Caco-2 (cell line): ENCODE measurements around the gene PLCE1. TPM values are rescaled to one million over a fixed set of nuclear protein-coding genes. Genes with fewer than 3 reads are reported as not detected.

Source experiments
- BruUV-seq: library from RNA; stranded (reverse); fragments of 400-500 nt; replicated peaks from 2 replicates; lab custom pipeline; 2021; lab: Mats Ljungman, UMichigan
- CTCF ChIA-PET: fragments of 300-600 bp; sonication (Branson Sonifier 250); formaldehyde crosslinking; loops from one replicate; lab custom pipeline; 2022; ENCODE audit warnings: antibody characterized with exemption; lab: Charles Lee
- POLR2A ChIA-PET: fragments of 300-600 bp; sonication (Branson Sonifier 250); formaldehyde crosslinking; loops from one replicate; lab custom pipeline; 2022; ENCODE audit warnings: antibody characterized with exemption; lab: Charles Lee
- DNase-seq, 2 experiments: peaks; one replicate each; pipeline versions ENCODE4 v3.0.0 to v3.0.0-alpha.2; 2020 to 2022
- H3K27me3 ChIP-seq: replicated peaks from 2 replicates; pipeline ENCODE4 v1.6.0; 2011; ENCODE audit warnings: low read length; ENCODE audit not compliant: control insufficient read depth, insufficient read depth
- H3K36me3 ChIP-seq: 2 replicates; pipeline ENCODE4 v1.5.1; 2011; ENCODE audit warnings: low read length; ENCODE audit not compliant: control insufficient read depth, insufficient read depth
- H3K4me1 ChIP-seq: fragments of 250-450 bp; sonication (Bioruptor Pico); 2 replicates; pipeline ENCODE4 v1.5.1; 2020; ENCODE audit warnings: mild to moderate bottlenecking
- H3K4me3 ChIP-seq: 2 replicates; pipeline ENCODE4 v1.5.1; 2011; ENCODE audit warnings: low read depth, mild to moderate bottlenecking, control low read depth, low read length
- H3K9me3 ChIP-seq: fragments of 250-450 bp; sonication (Bioruptor Pico); 2 replicates; pipeline ENCODE4 v1.5.1; 2020; ENCODE audit warnings: mild to moderate bottlenecking, moderate library complexity
- H3K27ac Mint-ChIP-seq: one replicate; pipeline ENCODE4 v1.8.0; 2022; ENCODE audit warnings: mixed read lengths; ENCODE audit not compliant: unreplicated experiment
- H3K27me3 Mint-ChIP-seq: one replicate; pipeline ENCODE4 v1.8.0; 2022; ENCODE audit warnings: mixed read lengths; ENCODE audit not compliant: insufficient read depth, unreplicated experiment
- H3K36me3 Mint-ChIP-seq: one replicate; pipeline ENCODE4 v1.8.0; 2022; ENCODE audit warnings: mild to moderate bottlenecking, mixed read lengths; ENCODE audit not compliant: insufficient read depth, unreplicated experiment
- H3K4me1 Mint-ChIP-seq: one replicate; pipeline ENCODE4 v1.8.0; 2022; ENCODE audit warnings: low read depth, mixed read lengths; ENCODE audit not compliant: unreplicated experiment
- H3K4me3 Mint-ChIP-seq: one replicate; pipeline ENCODE4 v1.8.0; 2022; ENCODE audit warnings: mild to moderate bottlenecking, moderate library complexity, mixed read lengths; ENCODE audit not compliant: unreplicated experiment
- H3K9me3 Mint-ChIP-seq: one replicate; pipeline ENCODE4 v1.8.0; 2022; ENCODE audit warnings: mixed read lengths; ENCODE audit not compliant: unreplicated experiment
- CTCF ChIP-seq, 2 experiments: fragments of 200-600 bp in 1 of 2; IDR thresholded peaks; 1 replicate in 1 of 2; 2 replicates in 1 of 2; pipeline versions ENCODE4 v1.5.1 to v1.8.0; 2011 to 2022; ENCODE audit warnings: antibody characterized with exemption in 1 of 2, control low read depth in 1 of 2, inconsistent platforms in 1 of 2, low read depth in 1 of 2, low read length in 1 of 2, mild to moderate bottlenecking in 1 of 2, moderate library complexity in 1 of 2; ENCODE audit not compliant: insufficient read depth in 1 of 2, severe bottlenecking in 1 of 2, unreplicated experiment in 1 of 2
- intact Hi-C: fragments of 100-400 bp; cut with micrococcal nuclease; formaldehyde crosslinking; loops from one replicate; pipeline ENCODE4 v1.10.0; 2022; ENCODE audit not compliant: unreplicated experiment
- total RNA-seq: library from RNA; stranded (reverse); gene quantifications from 2 replicates; pipeline ENCODE4 v1.2.3, GENCODE V29; 2022

Gene PLCE1
- total RNA-seq, 1 experiment from 2014 or later = 12.8 TPM

- H3K27me3 ChIP-seq = no peaks in the 10 kb centered on the region
- POLR2A ChIA-PET = no interaction called here
- no peak overlapping the region for H3K27ac Mint-ChIP-seq
- H3K27me3 Mint-ChIP-seq = no peaks in the 10 kb centered on the region
- CTCF ChIA-PET = no interaction called here
- no peaks in the 10 kb centered on the region for H3K9me3 ChIP-seq
- no peak overlapping the region for H3K4me3 ChIP-seq
- H3K36me3 ChIP-seq = no peaks in the 10 kb centered on the region
- no peak overlapping the region for H3K4me3 Mint-ChIP-seq
- BruUV-seq = no TSS peak
- H3K4me1 ChIP-seq = peaks cover 16% of the 10 kb centered on the region
- no peak for TF ChIP-seq CTCF (IDR thresholded peaks at IDR 0.05; ENCODE audit: insufficient read depth in 1 of 2, low read depth in 1 of 2, low read length in 1 of 2, severe bottlenecking in 1 of 2, unreplicated experiment in 1 of 2)
- H3K9me3 Mint-ChIP-seq = no peaks in the 10 kb centered on the region
- no peak for DNase-seq
- H3K4me1 Mint-ChIP-seq = peaks cover 14% of the 10 kb centered on the region
- intact Hi-C loops = no loop called here
- H3K36me3 Mint-ChIP-seq = no peaks in the 10 kb centered on the region
Measured at GRCh38 chr10:94018107-94018506, 24.4 kb downstream of the PLCE1 start.

- no peak overlapping the region for H3K4me3 Mint-ChIP-seq
- intact Hi-C loops = no loop called here
- Histone ChIP-seq H3K4me1 (peaks cover 6% of the 10 kb centered on the region), H3K4me3 (no peak overlapping the region), H3K9me3 (peaks cover 8% of the 10 kb centered on the region), H3K27me3 (no peaks in the 10 kb centered on the region), H3K36me3 (no peaks in the 10 kb centered on the region)
- peaks cover 5% of the 10 kb centered on the region for H3K36me3 Mint-ChIP-seq
- no peak for DNase-seq
- BruUV-seq = no TSS peak
- TF ChIP-seq CTCF (IDR thresholded peaks at IDR 0.05; ENCODE audit: insufficient read depth in 1 of 2, low read depth in 1 of 2, low read length in 1 of 2, severe bottlenecking in 1 of 2, unreplicated experiment in 1 of 2) = no peak
- no peaks in the 10 kb centered on the region for H3K27me3 Mint-ChIP-seq
- ChIA-PET CTCF (no interaction called here), POLR2A (no interaction called here)
- no peak overlapping the region for H3K27ac Mint-ChIP-seq
- peaks cover 12% of the 10 kb centered on the region for H3K4me1 Mint-ChIP-seq
- peaks cover 18% of the 10 kb centered on the region for H3K9me3 Mint-ChIP-seq
Measured at GRCh38 chr10:94023906-94024305, 30.2 kb downstream of the PLCE1 start.

GRCh38 chr10:94024407-94024806 lies 30.7 kb downstream of the PLCE1 start:
- no peak overlapping the region for H3K27ac Mint-ChIP-seq
- peaks cover 12% of the 10 kb centered on the region for H3K4me1 Mint-ChIP-seq
- no TSS peak for BruUV-seq
- H3K4me1 ChIP-seq = peaks cover 6% of the 10 kb centered on the region
- intact Hi-C loops = no loop called here
- no peak for TF ChIP-seq CTCF (IDR thresholded peaks at IDR 0.05; ENCODE audit: insufficient read depth in 1 of 2, low read depth in 1 of 2, low read length in 1 of 2, severe bottlenecking in 1 of 2, unreplicated experiment in 1 of 2)
- H3K36me3 ChIP-seq = no peaks in the 10 kb centered on the region
- DNase-seq = no peak
- peaks cover 22% of the 10 kb centered on the region for H3K9me3 Mint-ChIP-seq
- ChIA-PET POLR2A (no interaction called here), CTCF (no interaction called here)
- H3K27me3 Mint-ChIP-seq = no peaks in the 10 kb centered on the region
- no peak overlapping the region for H3K4me3 Mint-ChIP-seq
- peaks cover 5% of the 10 kb centered on the region for H3K36me3 Mint-ChIP-seq
- H3K4me3 ChIP-seq = no peak overlapping the region
- no peaks in the 10 kb centered on the region for H3K27me3 ChIP-seq
- peaks cover 13% of the 10 kb centered on the region for H3K9me3 ChIP-seq
